Mammary epithelial cell (primary cell): ENCODE measurements around the gene SLC12A9.

ENCODE experiments used
- EZH2 ChIP-seq: IDR thresholded peaks from 2 replicates; pipeline ENCODE4 v1.6.1; 2012; ENCODE audit warnings: low read length, inconsistent platforms, borderline replicate concordance
- TF ChIP-seq, protein P1 (sequence below), 2 donors: IDR thresholded peaks in 1 of 2; conservative IDR thresholded peaks in 1 of 2; 2 replicates each; pipeline ENCODE4 v1.5.1; 2011 to 2012; ENCODE audit warnings: inconsistent platforms in 2 of 2, low read length in 2 of 2, mild to moderate bottlenecking in 2 of 2, control low read depth in 1 of 2, low read depth in 1 of 2; ENCODE audit not compliant: insufficient read depth in 1 of 2; ENCODE audit errors: extremely low read depth in 1 of 2

GRCh38 chr7:100895701-100895955, 43.1 kb downstream of the SLC12A9 start, which contains the start of gene ACHE:
- TF ChIP-seq, protein P1, sequence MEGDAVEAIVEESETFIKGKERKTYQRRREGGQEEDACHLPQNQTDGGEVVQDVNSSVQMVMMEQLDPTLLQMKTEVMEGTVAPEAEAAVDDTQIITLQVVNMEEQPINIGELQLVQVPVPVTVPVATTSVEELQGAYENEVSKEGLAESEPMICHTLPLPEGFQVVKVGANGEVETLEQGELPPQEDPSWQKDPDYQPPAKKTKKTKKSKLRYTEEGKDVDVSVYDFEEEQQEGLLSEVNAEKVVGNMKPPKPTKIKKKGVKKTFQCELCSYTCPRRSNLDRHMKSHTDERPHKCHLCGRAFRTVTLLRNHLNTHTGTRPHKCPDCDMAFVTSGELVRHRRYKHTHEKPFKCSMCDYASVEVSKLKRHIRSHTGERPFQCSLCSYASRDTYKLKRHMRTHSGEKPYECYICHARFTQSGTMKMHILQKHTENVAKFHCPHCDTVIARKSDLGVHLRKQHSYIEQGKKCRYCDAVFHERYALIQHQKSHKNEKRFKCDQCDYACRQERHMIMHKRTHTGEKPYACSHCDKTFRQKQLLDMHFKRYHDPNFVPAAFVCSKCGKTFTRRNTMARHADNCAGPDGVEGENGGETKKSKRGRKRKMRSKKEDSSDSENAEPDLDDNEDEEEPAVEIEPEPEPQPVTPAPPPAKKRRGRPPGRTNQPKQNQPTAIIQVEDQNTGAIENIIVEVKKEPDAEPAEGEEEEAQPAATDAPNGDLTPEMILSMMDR (conservative IDR thresholded peaks at IDR 0.05 in 1 of 2, IDR thresholded peaks at IDR 0.05 in 1 of 2; ENCODE audit: extremely low read depth in 1 of 2, insufficient read depth in 1 of 2, low read depth in 1 of 2, low read length in 2 of 2): no peak
- TF ChIP-seq EZH2: no peak
